WTC11 (cell line): ENCODE measurements around the gene SCO2. TPM values are rescaled to one million over a fixed set of nuclear protein-coding genes. Genes with fewer than 3 reads are reported as not detected.

Source experiments
- ATAC-seq: fragments of 200-7000 bp; cut with Tn5 transposase; 2 replicates; pipeline ENCODE4 v1.10.0; 2021; ENCODE audit warnings: mild to moderate bottlenecking, moderate library complexity
- CTCF ChIA-PET: fragments of 300-600 bp; sonication (Branson Sonifier 250); formaldehyde crosslinking; loops from one replicate; lab custom pipeline; 2021; ENCODE audit warnings: antibody characterized with exemption; lab: Charles Lee
- POLR2A ChIA-PET: fragments of 350-600 bp; sonication (Branson Sonifier 250); formaldehyde crosslinking; loops from one replicate; lab custom pipeline; 2021; ENCODE audit warnings: antibody characterized with exemption; lab: Charles Lee
- DNase-seq: peaks from one replicate; pipeline ENCODE4 v3.0.0; 2021; ENCODE audit warnings: low spot score
- H3K27ac Mint-ChIP-seq: 2 replicates; pipeline ENCODE4 v1.8.0; 2021; ENCODE audit warnings: mixed read lengths
- H3K27me3 Mint-ChIP-seq: 2 replicates; pipeline ENCODE4 v1.8.0; 2021; ENCODE audit warnings: low read depth, mild to moderate bottlenecking, moderate library complexity, mixed read lengths
- H3K36me3 Mint-ChIP-seq: 2 replicates; pipeline ENCODE4 v1.8.0; 2021; ENCODE audit warnings: mixed read lengths
- H3K4me1 Mint-ChIP-seq: 2 replicates; pipeline ENCODE4 v1.8.0; 2022; ENCODE audit warnings: mixed read lengths
- H3K4me3 Mint-ChIP-seq: 2 replicates; pipeline ENCODE4 v1.8.0; 2021; ENCODE audit warnings: mild to moderate bottlenecking, moderate library complexity, mixed read lengths
- H3K9me3 Mint-ChIP-seq: 2 replicates; pipeline ENCODE4 v1.8.0; 2021; ENCODE audit warnings: mixed read lengths
- E2F1 ChIP-seq: sonication (generic); formaldehyde crosslinking; IDR thresholded peaks from 2 replicates; pipeline ENCODE4 v1.8.0; 2022; ENCODE audit warnings: mild to moderate bottlenecking, missing genetic modification reagents
- EMX1 ChIP-seq: fragments of 250-450 bp; sonication (Bioruptor Pico); IDR thresholded peaks from 2 replicates; pipeline ENCODE4 v1.8.0; 2021; ENCODE audit warnings: mild to moderate bottlenecking
- FOXJ3 ChIP-seq: sonication (generic); formaldehyde crosslinking; IDR thresholded peaks from 2 replicates; pipeline ENCODE4 v1.9.0; 2021; ENCODE audit warnings: missing genetic modification reagents, mild to moderate bottlenecking, borderline replicate concordance
- FOXP4 ChIP-seq: sonication (generic); formaldehyde crosslinking; IDR thresholded peaks from 2 replicates; pipeline ENCODE4 v1.8.0; 2022; ENCODE audit warnings: mild to moderate bottlenecking, missing genetic modification reagents
- GRHL2 ChIP-seq: fragments of 250-450 bp; sonication (Bioruptor Pico); IDR thresholded peaks from 2 replicates; pipeline ENCODE4 v1.8.0; 2022; ENCODE audit warnings: mild to moderate bottlenecking, moderate library complexity; ENCODE audit not compliant: insufficient replicate concordance, severe bottlenecking
- IRF2 ChIP-seq: sonication (generic); formaldehyde crosslinking; IDR thresholded peaks from 2 replicates; pipeline ENCODE4 v1.8.0; 2022; ENCODE audit warnings: low read depth, missing genetic modification reagents, borderline replicate concordance
- MXD4 ChIP-seq: fragments of 250-450 bp; sonication (Bioruptor Pico); IDR thresholded peaks from 2 replicates; pipeline ENCODE4 v1.8.0; 2021; ENCODE audit warnings: mild to moderate bottlenecking, moderate library complexity, borderline replicate concordance
- NR1H2 ChIP-seq: sonication (generic); formaldehyde crosslinking; IDR thresholded peaks from 2 replicates; pipeline ENCODE4 v1.9.0; 2021; ENCODE audit warnings: mild to moderate bottlenecking, moderate library complexity, missing genetic modification reagents
- NR3C1 ChIP-seq: sonication (generic); formaldehyde crosslinking; conservative IDR thresholded peaks from 2 replicates; pipeline ENCODE4 v1.8.1; 2023; ENCODE audit warnings: low read depth, mild to moderate bottlenecking, missing genetic modification reagents
- RORB ChIP-seq: fragments of 250-450 bp; sonication (Bioruptor Pico); IDR thresholded peaks from 2 replicates; pipeline ENCODE4 v1.9.0; 2021; ENCODE audit warnings: mild to moderate bottlenecking
- TCF7 ChIP-seq: sonication (generic); formaldehyde crosslinking; IDR thresholded peaks from 2 replicates; pipeline ENCODE4 v1.8.0; 2022; ENCODE audit warnings: mild to moderate bottlenecking, low read depth, missing genetic modification reagents, moderate library complexity
- USF1 ChIP-seq: sonication (generic); formaldehyde crosslinking; IDR thresholded peaks from 2 replicates; pipeline ENCODE4 v1.8.0; 2022; ENCODE audit warnings: mild to moderate bottlenecking, missing genetic modification reagents
- ZBTB43 ChIP-seq: sonication (generic); formaldehyde crosslinking; IDR thresholded peaks from 2 replicates; pipeline ENCODE4 v1.8.1; 2023; ENCODE audit warnings: mild to moderate bottlenecking, missing genetic modification reagents
- ZNF232 ChIP-seq: sonication (generic); formaldehyde crosslinking; IDR thresholded peaks from 2 replicates; pipeline ENCODE4 v1.8.0; 2022; ENCODE audit warnings: mild to moderate bottlenecking, missing genetic modification reagents
- ZNF317 ChIP-seq: sonication (generic); formaldehyde crosslinking; IDR thresholded peaks from 2 replicates; pipeline ENCODE4 v1.8.1; 2023; ENCODE audit warnings: low read depth, mild to moderate bottlenecking, moderate library complexity, missing genetic modification reagents, borderline replicate concordance
- total RNA-seq: library from RNA; stranded (reverse); gene quantifications from 3 replicates; pipeline ENCODE4 v1.2.3, GENCODE V29; 2021
- TF ChIP-seq, protein P1 (sequence below): sonication (generic); formaldehyde crosslinking; IDR thresholded peaks from 2 replicates; pipeline ENCODE4 v1.8.0; 2022; ENCODE audit warnings: missing genetic modification reagents
- TF ChIP-seq, protein P2 (sequence below): fragments of 250-450 bp; sonication (Bioruptor Pico); conservative IDR thresholded peaks from 2 replicates; pipeline ENCODE4 v1.9.0; 2021; ENCODE audit warnings: mild to moderate bottlenecking
- TF ChIP-seq, protein P3 (sequence below): fragments of 250-450 bp; sonication (Bioruptor Pico); IDR thresholded peaks from 2 replicates; pipeline ENCODE4 v2.1.2; 2022; ENCODE audit warnings: mild to moderate bottlenecking, moderate library complexity

SCO2 gene
- total RNA-seq, 1 experiment from 2014 or later = not detected

DNA sequence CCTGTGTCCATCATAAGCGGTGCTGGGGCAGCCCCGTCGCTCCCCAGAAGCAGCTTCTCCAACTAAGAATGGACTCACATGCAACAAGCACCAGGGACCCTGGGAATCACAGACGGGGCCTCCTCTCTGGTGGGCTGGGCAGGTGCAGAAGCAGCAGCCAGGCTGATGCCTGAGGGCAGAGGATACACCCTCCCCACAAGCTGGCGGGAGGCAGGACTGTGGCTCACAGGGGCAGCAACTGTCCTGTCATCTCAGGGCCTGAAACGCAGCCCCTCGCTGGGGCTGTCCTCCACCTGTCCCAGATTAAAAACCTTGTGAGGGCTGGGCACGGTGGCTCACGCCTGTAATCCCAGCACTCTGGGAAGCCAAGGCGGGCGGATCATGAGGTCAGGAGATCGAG lies 47.5 kb downstream of the SCO2 start:
- no peaks in the 10 kb centered on the region for H3K9me3 Mint-ChIP-seq
- H3K27ac Mint-ChIP-seq = no peak overlapping the region
- TF ChIP-seq ZNF317 (CRISPR knock-in tag) (no peak), NR1H2 (CRISPR knock-in tag) (no peak), FOXJ3 (CRISPR knock-in tag) (no peak)
- TF ChIP-seq, protein P1, sequence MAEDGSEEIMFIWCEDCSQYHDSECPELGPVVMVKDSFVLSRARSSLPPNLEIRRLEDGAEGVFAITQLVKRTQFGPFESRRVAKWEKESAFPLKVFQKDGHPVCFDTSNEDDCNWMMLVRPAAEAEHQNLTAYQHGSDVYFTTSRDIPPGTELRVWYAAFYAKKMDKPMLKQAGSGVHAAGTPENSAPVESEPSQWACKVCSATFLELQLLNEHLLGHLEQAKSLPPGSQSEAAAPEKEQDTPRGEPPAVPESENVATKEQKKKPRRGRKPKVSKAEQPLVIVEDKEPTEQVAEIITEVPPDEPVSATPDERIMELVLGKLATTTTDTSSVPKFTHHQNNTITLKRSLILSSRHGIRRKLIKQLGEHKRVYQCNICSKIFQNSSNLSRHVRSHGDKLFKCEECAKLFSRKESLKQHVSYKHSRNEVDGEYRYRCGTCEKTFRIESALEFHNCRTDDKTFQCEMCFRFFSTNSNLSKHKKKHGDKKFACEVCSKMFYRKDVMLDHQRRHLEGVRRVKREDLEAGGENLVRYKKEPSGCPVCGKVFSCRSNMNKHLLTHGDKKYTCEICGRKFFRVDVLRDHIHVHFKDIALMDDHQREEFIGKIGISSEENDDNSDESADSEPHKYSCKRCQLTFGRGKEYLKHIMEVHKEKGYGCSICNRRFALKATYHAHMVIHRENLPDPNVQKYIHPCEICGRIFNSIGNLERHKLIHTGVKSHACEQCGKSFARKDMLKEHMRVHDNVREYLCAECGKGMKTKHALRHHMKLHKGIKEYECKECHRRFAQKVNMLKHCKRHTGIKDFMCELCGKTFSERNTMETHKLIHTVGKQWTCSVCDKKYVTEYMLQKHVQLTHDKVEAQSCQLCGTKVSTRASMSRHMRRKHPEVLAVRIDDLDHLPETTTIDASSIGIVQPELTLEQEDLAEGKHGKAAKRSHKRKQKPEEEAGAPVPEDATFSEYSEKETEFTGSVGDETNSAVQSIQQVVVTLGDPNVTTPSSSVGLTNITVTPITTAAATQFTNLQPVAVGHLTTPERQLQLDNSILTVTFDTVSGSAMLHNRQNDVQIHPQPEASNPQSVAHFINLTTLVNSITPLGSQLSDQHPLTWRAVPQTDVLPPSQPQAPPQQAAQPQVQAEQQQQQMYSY (CRISPR knock-in tag) = no peak
- ChIA-PET CTCF (interaction anchor here (0.7 to 0.8 kb wide), 2 partner anchors 25 to 39 kb away, joined by 3 read pairs; no protein-coding TSS in a partner anchor), POLR2A (no interaction called here)
- no peaks in the 10 kb centered on the region for H3K36me3 Mint-ChIP-seq
- no peak for DNase-seq
- ATAC-seq = no peak
- peaks cover 40% of the 10 kb centered on the region for H3K27me3 Mint-ChIP-seq
- no peak overlapping the region for H3K4me3 Mint-ChIP-seq
- H3K4me1 Mint-ChIP-seq = peaks cover 33% of the 10 kb centered on the region

- no peaks in the 10 kb centered on the region for H3K9me3 Mint-ChIP-seq
- peaks cover 40% of the 10 kb centered on the region for H3K27me3 Mint-ChIP-seq
- TF ChIP-seq, protein P2, sequence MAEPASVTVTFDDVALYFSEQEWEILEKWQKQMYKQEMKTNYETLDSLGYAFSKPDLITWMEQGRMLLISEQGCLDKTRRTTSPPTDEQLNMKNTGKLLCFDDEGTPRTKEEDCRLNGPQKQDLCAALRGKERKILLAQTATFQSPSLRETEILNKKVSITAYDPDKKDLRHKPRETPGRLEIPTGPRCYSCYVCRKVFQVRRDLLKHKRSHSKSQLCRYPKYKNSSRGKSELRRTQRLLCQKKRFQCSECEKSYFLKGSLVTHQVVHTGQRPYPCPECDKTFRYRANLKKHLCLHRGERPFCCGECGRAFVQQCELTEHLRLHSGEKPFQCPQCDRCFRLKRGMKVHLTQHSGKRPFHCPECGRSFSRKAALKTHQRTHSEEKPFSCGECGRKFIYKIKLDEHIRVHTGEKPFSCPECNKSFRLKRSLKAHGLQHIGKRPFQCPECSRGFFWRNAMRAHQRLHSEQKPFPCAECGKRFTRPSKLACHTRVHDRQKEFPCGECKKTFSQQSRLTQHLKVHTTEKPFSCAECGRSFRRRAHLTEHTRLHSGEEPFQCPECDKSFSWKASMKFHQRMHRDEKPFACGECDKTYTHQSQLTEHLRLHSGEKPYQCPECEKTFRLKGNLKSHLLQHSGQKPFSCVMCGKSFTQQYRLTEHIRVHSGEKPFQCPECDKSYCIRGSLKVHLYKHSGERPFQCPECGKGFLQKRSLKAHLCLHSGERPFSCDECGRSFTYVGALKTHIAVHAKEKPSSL (CRISPR knock-in tag) = no peak
- TF ChIP-seq GRHL2 (CRISPR knock-in tag) = no peak
- TF ChIP-seq EMX1 (CRISPR knock-in tag) = no peak
- TF ChIP-seq E2F1 (CRISPR knock-in tag) = no peak
- TF ChIP-seq TCF7 (CRISPR knock-in tag) = no peak
- no peak for TF ChIP-seq NR3C1 (CRISPR knock-in tag)
- no peak for TF ChIP-seq ZNF232 (CRISPR knock-in tag)
- no peak for TF ChIP-seq FOXP4
- TF ChIP-seq IRF2 (CRISPR knock-in tag) = no peak
- no peak for TF ChIP-seq RORB (CRISPR knock-in tag)
- TF ChIP-seq USF1 (CRISPR knock-in tag) = no peak
- TF ChIP-seq ZBTB43 (CRISPR knock-in tag) = no peak
- TF ChIP-seq, protein P3, sequence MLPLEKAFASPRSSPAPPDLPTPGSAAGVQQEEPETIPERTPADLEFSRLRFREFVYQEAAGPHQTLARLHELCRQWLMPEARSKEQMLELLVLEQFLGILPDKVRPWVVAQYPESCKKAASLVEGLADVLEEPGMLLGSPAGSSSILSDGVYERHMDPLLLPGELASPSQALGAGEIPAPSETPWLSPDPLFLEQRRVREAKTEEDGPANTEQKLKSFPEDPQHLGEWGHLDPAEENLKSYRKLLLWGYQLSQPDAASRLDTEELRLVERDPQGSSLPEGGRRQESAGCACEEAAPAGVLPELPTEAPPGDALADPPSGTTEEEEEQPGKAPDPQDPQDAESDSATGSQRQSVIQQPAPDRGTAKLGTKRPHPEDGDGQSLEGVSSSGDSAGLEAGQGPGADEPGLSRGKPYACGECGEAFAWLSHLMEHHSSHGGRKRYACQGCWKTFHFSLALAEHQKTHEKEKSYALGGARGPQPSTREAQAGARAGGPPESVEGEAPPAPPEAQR (CRISPR knock-in tag) = no peak
- TF ChIP-seq MXD4 (CRISPR knock-in tag) = no peak
- TF ChIP-seq, all 79 proteins: peak for 0
- ATAC-seq (no peak), DNase-seq (no peak)
- Mint-ChIP-seq H3K27ac (peak overlapping the region; percentile 5; the same call in 1 of the 2 replicates), H3K4me1 (peaks cover 33% of the 10 kb centered on the region), H3K36me3 (no peaks in the 10 kb centered on the region), H3K4me3 (0 out of 2 replicates have a peak overlapping the region, but pooled peaks have one; percentile 11)
- POLR2A ChIA-PET = no interaction called here
- CTCF ChIA-PET = interaction anchor here (1.1 to 1.2 kb wide), 2 partner anchors 31 to 77 kb away, joined by 3 to 4 read pairs; partner anchors contain the start of genes LMF2 and NCAPH2
Observed at GRCh38 chr22:50476868-50477267, 48.5 kb downstream of the SCO2 start.
